Gastroesophageal sphincter (tissue), 4 donors: ENCODE measurements around the gene FADS6. TPM values are rescaled to one million over a fixed set of nuclear protein-coding genes. Genes with fewer than 3 reads are reported as not detected.

Source experiments
- ATAC-seq: fragments of 150-250 bp; one replicate; pipeline ENCODE4 v1.9.1; 2016; ENCODE audit warnings: mild to moderate bottlenecking, moderate library complexity
- H3K27ac ChIP-seq, 4 donors: fragments of 200-600 bp; sonication (generic) in 3 of 4; 1 replicate in 3 of 4; 2 replicates in 1 of 4; pipeline ENCODE4 v1.5.1; 2016 to 2019
- H3K27me3 ChIP-seq: fragments of 200-600 bp; sonication (generic); one replicate; pipeline ENCODE4 v1.5.1; 2019
- H3K36me3 ChIP-seq, 2 donors: fragments of 200-600 bp; sonication (generic); one replicate each; pipeline ENCODE4 v1.5.1; 2019; ENCODE audit warnings: control low read depth in 1 of 2
- H3K4me1 ChIP-seq, 3 donors: fragments of 200-600 bp; sonication (generic); 1 replicate in 2 of 3; 2 replicates in 1 of 3; pipeline ENCODE4 v1.5.1; 2016 to 2019; ENCODE audit warnings: control low read depth in 2 of 3
- H3K4me3 ChIP-seq, 2 donors: fragments of 200-600 bp; sonication (generic); one replicate each; pipeline ENCODE4 v1.5.1; 2019; ENCODE audit warnings: mild to moderate bottlenecking in 1 of 2, moderate library complexity in 1 of 2
- H3K9me3 ChIP-seq, 3 donors: fragments of 200-600 bp; sonication (generic); one replicate each; pipeline ENCODE4 v1.5.1; 2017 to 2019; ENCODE audit warnings: control low read depth in 2 of 3
- CTCF ChIP-seq, 4 experiments: fragments of 200-600 bp in 2 of 4; fragments of 450-650 bp in 2 of 4; sonication (generic) in 1 of 4; IDR thresholded peaks; one replicate each; pipeline ENCODE4 v1.5.1; 2017 to 2019; ENCODE audit warnings: antibody characterized with exemption in 4 of 4, mild to moderate bottlenecking in 2 of 4, moderate library complexity in 2 of 4
- EP300 ChIP-seq: sonication (generic); formaldehyde crosslinking; IDR thresholded peaks from one replicate; pipeline ENCODE4 v1.6.1; 2017; ENCODE audit warnings: antibody characterized with exemption, mild to moderate bottlenecking
- POLR2A ChIP-seq, 2 donors: fragments of 450-650 bp; IDR thresholded peaks; one replicate each; pipeline ENCODE4 v1.6.1; 2017; ENCODE audit warnings: antibody characterized with exemption in 2 of 2, mild to moderate bottlenecking in 2 of 2, moderate library complexity in 1 of 2
- POLR2AphosphoS5 ChIP-seq: sonication (generic); formaldehyde crosslinking; IDR thresholded peaks from one replicate; pipeline ENCODE4 v1.6.1; 2017; ENCODE audit warnings: antibody characterized with exemption
- WGBS, 2 donors: methylation state at CpG; one replicate each; pipeline ENCODE4 v1.1.5; 2018; ENCODE audit warnings: low coverage in 1 of 2; 5-methylcytosine and 5-hydroxymethylcytosine counted together
- total RNA-seq, 4 donors: library from RNA; depleted of rRNA; stranded (reverse); fragments of >200 nt; gene quantifications; one replicate each; pipeline ENCODE4 v1.1.0, GENCODE V29; 2016

FADS6 gene
- total RNA-seq, 4 donors from 2014 or later, result 0.37 TPM; not detected in 3

- H3K27ac ChIP-seq, result no peak overlapping the region
- TF ChIP-seq POLR2AphosphoS5 (no peak), EP300 (no peak), CTCF (IDR thresholded peaks at IDR 0.05) (no peak), POLR2A (IDR thresholded peaks at IDR 0.05) (no peak)
- peaks cover 0 to 13% (median 5%) of the 10 kb centered on the region in 3 donors for H3K4me1 ChIP-seq
- peaks cover 92% of the 10 kb centered on the region for H3K27me3 ChIP-seq
- no peak for ATAC-seq
- no peak overlapping the region for H3K4me3 ChIP-seq
- no peaks in the 10 kb centered on the region for H3K9me3 ChIP-seq
- H3K36me3 ChIP-seq, result no peaks in the 10 kb centered on the region
- WGBS, 2 donors, result 26 to 27% methylated on average over 5 to 7 of the region's 11 CpGs
These were observed 43.9 kb upstream of the FADS6 start for GRCh38 chr17:74937064-74938051.

- no peaks in the 10 kb centered on the region for H3K36me3 ChIP-seq
These were observed 43.0 kb upstream of the FADS6 start for GRCh38 chr17:74936470-74936799.

GRCh38 chr17:74935585-74936469 lies 42.4 kb upstream of the FADS6 start, which contains the start of gene OTOP3:
Gene OTOP3, plus strand, starts transcription at chr17:74935898. Its CDS starts 24 bp downstream, at chr17:74935922.
- Histone ChIP-seq H3K4me1 (peaks cover 0 to 13% (median 5%) of the 10 kb centered on the region in 3 donors), H3K36me3 (no peaks in the 10 kb centered on the region), H3K27me3 (peaks cover 90% of the 10 kb centered on the region), H3K4me3 (no peak within 1 kb of the TSS), H3K9me3 (no peaks in the 10 kb centered on the region), H3K27ac (no peak within 1 kb of the TSS)
- TF ChIP-seq EP300 (no peak), POLR2A (IDR thresholded peaks at IDR 0.05) (no peak), CTCF (IDR thresholded peaks at IDR 0.05) (no peak), POLR2AphosphoS5 (no peak)
- no CpG with 5 or more reads among the region's 78 CpGs for WGBS, 2 donors
- ATAC-seq, result no peak

More at GRCh38 chr17:74936470-74936799, 43.0 kb upstream of the FADS6 start:
- TF ChIP-seq EP300, result no peak
- no peak for TF ChIP-seq POLR2A (IDR thresholded peaks at IDR 0.05)
- TF ChIP-seq POLR2AphosphoS5, result no peak
- TF ChIP-seq CTCF (IDR thresholded peaks at IDR 0.05), result no peak
- H3K27me3 ChIP-seq, result peaks cover 90% of the 10 kb centered on the region
- ATAC-seq, result no peak
- WGBS, 2 donors, result 0 to 31% methylated on average over 1 of the region's 12 CpGs
- no peak overlapping the region for H3K27ac ChIP-seq
- peaks cover 0 to 13% (median 5%) of the 10 kb centered on the region in 3 donors for H3K4me1 ChIP-seq
- no peak overlapping the region for H3K4me3 ChIP-seq
- H3K9me3 ChIP-seq, result no peaks in the 10 kb centered on the region

- Histone ChIP-seq H3K27ac (no peak overlapping the region), H3K27me3 (peaks cover 93% of the 10 kb centered on the region), H3K4me1 (peaks cover 0 to 13% (median 5%) of the 10 kb centered on the region in 3 donors), H3K4me3 (no peak overlapping the region), H3K36me3 (no peaks in the 10 kb centered on the region), H3K9me3 (no peaks in the 10 kb centered on the region)
- TF ChIP-seq EP300 (no peak), POLR2AphosphoS5 (no peak), POLR2A (IDR thresholded peaks at IDR 0.05) (no peak), CTCF (IDR thresholded peaks at IDR 0.05) (no peak)
- 58 to 60% methylated on average over 1 to 3 of the region's 3 CpGs for WGBS, 2 donors
- no peak for ATAC-seq
These were observed 41.6 kb upstream of the FADS6 start for GRCh38 chr17:74935048-74935447.
